ENCODE data around the gene C4BPB. TPM values are rescaled to one million over a fixed set of nuclear protein-coding genes. Genes with fewer than 3 reads are reported as not detected.

The C4BPB gene
- total RNA-seq, 1 experiment from 2014 or later: not detected

- Histone ChIP-seq H3K4me3 (no peak overlapping the region), H3K36me3 (no peaks in the 10 kb centered on the region), H3K9me3 (replicated peaks) (peaks cover 10% of the 10 kb centered on the region), H3K27me3 (no peaks in the 10 kb centered on the region), H3K27ac (peak overlapping the region; percentile 62), H3K4me1 (0 out of 2 replicates have a peak, but pooled peaks cover 4% of the 10 kb centered on the region)
- peak; percentile 47 to 65 for DNase-seq
Observed at GRCh38 chr1:207128336-207128921, 39.8 kb downstream of the C4BPB start.

GRCh38 chr1:207129053-207129452 is 40.4 kb downstream of the C4BPB start:
- Histone ChIP-seq H3K4me3 (no peak overlapping the region), H3K27me3 (no peaks in the 10 kb centered on the region), H3K27ac (peak overlapping the region; percentile 62; the same call in 1 of the 2 replicates), H3K9me3 (replicated peaks) (peaks cover 10% of the 10 kb centered on the region), H3K36me3 (no peaks in the 10 kb centered on the region), H3K4me1 (0 out of 2 replicates have a peak, but pooled peaks cover 4% of the 10 kb centered on the region)
- DNase-seq: no peak

GRCh38 chr1:207130252-207131036 is 41.8 kb downstream of the C4BPB start:
- 0 out of 2 replicates have a peak, but pooled peaks cover 4% of the 10 kb centered on the region for H3K4me1 ChIP-seq
- H3K27me3 ChIP-seq: no peaks in the 10 kb centered on the region

GRCh38 chr1:207131163-207131562 is 42.5 kb downstream of the C4BPB start:
- 0 out of 2 replicates have a peak, but pooled peaks cover 4% of the 10 kb centered on the region for H3K4me1 ChIP-seq
- H3K9me3 ChIP-seq (replicated peaks): peaks cover 10% of the 10 kb centered on the region
- no peaks in the 10 kb centered on the region for H3K36me3 ChIP-seq
- no peak for DNase-seq
- no peak overlapping the region for H3K4me3 ChIP-seq
- H3K27me3 ChIP-seq: no peaks in the 10 kb centered on the region
- no peak overlapping the region for H3K27ac ChIP-seq

More at GRCh38 chr1:207130252-207131036, 41.8 kb downstream of the C4BPB start:
- peaks cover 10% of the 10 kb centered on the region for H3K9me3 ChIP-seq (replicated peaks)
- H3K27ac ChIP-seq: no peak overlapping the region
- no peak overlapping the region for H3K4me3 ChIP-seq
- DNase-seq: no peak
- H3K36me3 ChIP-seq: no peaks in the 10 kb centered on the region

GRCh38 chr1:207134581-207134980 is 45.9 kb downstream of the C4BPB start:
- DNase-seq: no peak
- Histone ChIP-seq H3K9me3 (replicated peaks) (peaks cover 4% of the 10 kb centered on the region; the same call in 1 of the 2 replicates), H3K4me1 (no peaks in the 10 kb centered on the region), H3K27ac (no peak overlapping the region), H3K36me3 (no peaks in the 10 kb centered on the region), H3K4me3 (no peak overlapping the region), H3K27me3 (no peaks in the 10 kb centered on the region; the same call in 1 of the 2 replicates)

- no peaks in the 10 kb centered on the region; the same call in 1 of the 2 replicates for H3K9me3 ChIP-seq (replicated peaks)
- peaks cover under 1% of the 10 kb centered on the region; the same call in 1 of the 2 replicates for H3K27me3 ChIP-seq
- no peaks in the 10 kb centered on the region for H3K36me3 ChIP-seq
- no peak overlapping the region for H3K27ac ChIP-seq
- no peaks in the 10 kb centered on the region for H3K4me1 ChIP-seq
- DNase-seq: no peak
- H3K4me3 ChIP-seq: no peak overlapping the region
Observed at GRCh38 chr1:207139616-207140015, 51.0 kb downstream of the C4BPB start.

GRCh38 chr1:207140536-207140935 is 51.9 kb downstream of the C4BPB start:
- Histone ChIP-seq H3K9me3 (replicated peaks) (no peaks in the 10 kb centered on the region; the same call in 1 of the 2 replicates), H3K27me3 (peaks cover 3% of the 10 kb centered on the region; the same call in 1 of the 2 replicates), H3K27ac (no peak overlapping the region), H3K36me3 (no peaks in the 10 kb centered on the region), H3K4me3 (no peak overlapping the region), H3K4me1 (no peaks in the 10 kb centered on the region)
- DNase-seq: no peak

GRCh38 chr1:207145401-207146058 is 56.9 kb downstream of the C4BPB start:
- Histone ChIP-seq H3K4me1 (no peaks in the 10 kb centered on the region), H3K9me3 (replicated peaks) (no peaks in the 10 kb centered on the region), H3K4me3 (no peak overlapping the region), H3K27me3 (peaks cover 3% of the 10 kb centered on the region; the same call in 1 of the 2 replicates), H3K27ac (no peak overlapping the region), H3K36me3 (no peaks in the 10 kb centered on the region)
- no peak for DNase-seq

Other genes with a start within 250 kb of the C4BPB start
- gene IL20, start 223.2 kb upstream of the C4BPB start, total RNA-seq (2014; rRNA removed; shearing (Covaris generic)): not detected in 2 replicates
- not detected in 2 replicates for gene IL24, start 191.4 kb upstream of the C4BPB start, total RNA-seq (2014; rRNA removed; shearing (Covaris generic))
- not detected in 2 replicates for gene FCMR, start 166.9 kb upstream of the C4BPB start, total RNA-seq (2014; rRNA removed; shearing (Covaris generic))
- not detected in 2 replicates for gene PIGR, start 142.4 kb upstream of the C4BPB start, total RNA-seq (2014; rRNA removed; shearing (Covaris generic))
- not detected in 2 replicates for gene FCAMR, start 118.4 kb upstream of the C4BPB start, total RNA-seq (2014; rRNA removed; shearing (Covaris generic))
- gene C1orf116, start 56.1 kb upstream of the C4BPB start, total RNA-seq (2014; rRNA removed; shearing (Covaris generic)): not detected in 2 replicates
- gene YOD1, start 37.7 kb upstream of the C4BPB start, total RNA-seq (2014; rRNA removed; shearing (Covaris generic)): 3.0 and 3.8 TPM in 2 replicates
- gene PFKFB2, start 35.6 kb upstream of the C4BPB start, total RNA-seq (2014; rRNA removed; shearing (Covaris generic)): 0.68 and 1.0 TPM in 2 replicates
- gene C4BPA, start 15.4 kb downstream of the C4BPB start, total RNA-seq (2014; rRNA removed; shearing (Covaris generic)): 0.05 and 0.06 TPM in 2 replicates
- gene CD55, start 232.8 kb downstream of the C4BPB start, total RNA-seq (2014; rRNA removed; shearing (Covaris generic)): 22.3 and 22.9 TPM in 2 replicates